HG03095 (cell line): ENCODE measurements around the gene BICD1.

Source experiments
- ATAC-seq: cut with Tn5 transposase; IDR thresholded peaks from one replicate; pipeline ENCODE4 v1.9.1; 2021; ENCODE audit warnings: moderate library complexity; ENCODE audit not compliant: unreplicated experiment

Gene BICD1

DNA sequence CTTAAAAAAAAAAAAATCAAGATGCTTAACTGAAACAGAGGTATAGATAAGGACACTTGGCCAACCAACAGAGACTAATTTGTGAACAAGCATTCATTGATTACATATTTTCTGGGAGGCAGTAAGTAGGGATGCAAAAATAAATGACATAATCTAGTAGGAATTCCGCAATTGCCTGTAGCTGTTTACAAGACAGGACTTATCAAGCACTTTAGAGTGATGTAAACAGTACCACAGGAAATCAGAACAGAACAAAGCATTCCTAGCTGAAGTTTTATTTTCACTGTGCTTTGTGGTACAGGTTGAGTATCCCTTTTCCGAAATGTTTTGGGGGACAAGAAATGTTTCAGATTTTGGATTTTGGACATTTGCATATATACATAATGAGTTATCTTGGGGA lies 224.5 kb downstream of the BICD1 start:
- ATAC-seq, result no peak

DNA sequence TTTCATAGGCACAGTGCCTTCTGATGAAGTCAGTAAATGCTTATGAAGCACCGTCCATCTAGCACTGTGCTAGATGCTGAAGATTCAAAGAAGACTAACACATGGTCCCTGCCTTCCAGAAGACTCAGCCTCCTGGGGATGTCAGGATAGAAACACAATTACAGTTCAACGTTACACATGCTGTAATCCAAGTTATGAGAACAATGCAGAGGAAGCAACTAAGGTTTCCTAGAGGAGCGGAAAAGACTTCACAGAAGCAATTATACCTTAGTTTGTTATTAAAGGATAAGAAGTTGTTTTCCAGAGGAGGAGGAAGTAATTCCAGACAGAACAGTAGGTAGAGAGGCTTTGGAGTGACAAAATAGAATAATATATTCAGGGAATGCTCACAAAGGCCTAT lies 225.8 kb downstream of the BICD1 start:
- no peak for ATAC-seq

GRCh38 chr12:32334371-32334777 lies 227.7 kb downstream of the BICD1 start:
- peak; percentile 66 for ATAC-seq

- no peak for ATAC-seq
Measured at GRCh38 chr12:32336261-32336660, 229.6 kb downstream of the BICD1 start.

DNA sequence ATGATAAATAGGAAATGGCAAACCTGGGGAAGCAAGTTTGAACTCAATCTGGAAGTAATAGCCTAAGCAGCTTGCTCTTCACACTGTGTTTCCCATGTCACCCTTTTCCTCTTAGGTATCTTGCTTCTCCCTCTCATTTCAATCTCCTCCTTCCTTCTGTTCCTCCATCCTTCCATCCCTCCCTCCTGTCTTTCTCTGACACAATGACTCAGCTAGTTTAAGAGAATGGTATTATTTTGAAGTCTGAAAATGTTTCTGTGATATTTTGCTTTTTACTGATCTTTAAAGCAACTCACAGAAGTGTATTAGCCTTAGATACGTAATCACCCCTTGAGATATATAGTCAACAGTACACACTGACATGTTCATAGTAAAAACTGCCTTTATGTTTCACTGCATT lies 236.8 kb downstream of the BICD1 start:
- ATAC-seq, result no peak

DNA sequence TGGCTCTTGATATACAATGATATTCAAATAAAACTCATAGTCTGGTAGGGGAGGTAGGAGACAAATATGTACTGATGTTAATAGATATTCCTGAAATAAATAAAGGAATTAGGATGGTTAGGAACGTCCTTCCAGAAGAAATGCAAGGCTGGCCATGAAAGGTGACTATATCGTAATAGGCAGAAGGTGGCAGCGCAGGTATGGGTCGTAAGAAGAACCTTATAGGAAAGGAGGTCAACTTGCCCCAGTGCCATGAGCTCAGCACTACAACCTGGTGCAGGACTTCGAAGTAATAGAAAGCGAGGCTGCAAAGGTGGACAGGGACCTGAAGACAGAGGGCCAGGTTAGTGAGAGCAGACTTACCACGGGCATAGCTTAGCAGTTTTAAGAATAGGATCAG lies 237.4 kb downstream of the BICD1 start:
- no peak for ATAC-seq

DNA sequence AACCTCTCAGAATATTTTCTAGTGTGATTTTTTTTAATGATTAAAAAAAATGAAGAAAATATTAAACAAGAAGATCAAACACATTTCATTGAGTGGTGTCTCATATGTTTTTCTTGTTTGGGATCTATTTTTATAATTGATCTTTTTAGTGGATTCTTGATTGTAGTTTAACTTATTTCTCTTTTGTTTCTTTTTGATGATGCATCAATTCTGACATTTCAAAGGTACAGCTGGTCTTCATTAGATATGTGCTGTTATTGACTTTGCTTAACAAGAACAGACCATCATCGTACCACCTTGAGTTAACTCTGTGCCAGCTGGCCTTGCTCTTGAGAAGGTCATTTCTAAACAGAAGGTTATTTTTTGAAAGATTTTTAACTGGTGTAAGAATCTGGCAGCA lies 246.9 kb downstream of the BICD1 start:
- ATAC-seq, result no peak

DNA sequence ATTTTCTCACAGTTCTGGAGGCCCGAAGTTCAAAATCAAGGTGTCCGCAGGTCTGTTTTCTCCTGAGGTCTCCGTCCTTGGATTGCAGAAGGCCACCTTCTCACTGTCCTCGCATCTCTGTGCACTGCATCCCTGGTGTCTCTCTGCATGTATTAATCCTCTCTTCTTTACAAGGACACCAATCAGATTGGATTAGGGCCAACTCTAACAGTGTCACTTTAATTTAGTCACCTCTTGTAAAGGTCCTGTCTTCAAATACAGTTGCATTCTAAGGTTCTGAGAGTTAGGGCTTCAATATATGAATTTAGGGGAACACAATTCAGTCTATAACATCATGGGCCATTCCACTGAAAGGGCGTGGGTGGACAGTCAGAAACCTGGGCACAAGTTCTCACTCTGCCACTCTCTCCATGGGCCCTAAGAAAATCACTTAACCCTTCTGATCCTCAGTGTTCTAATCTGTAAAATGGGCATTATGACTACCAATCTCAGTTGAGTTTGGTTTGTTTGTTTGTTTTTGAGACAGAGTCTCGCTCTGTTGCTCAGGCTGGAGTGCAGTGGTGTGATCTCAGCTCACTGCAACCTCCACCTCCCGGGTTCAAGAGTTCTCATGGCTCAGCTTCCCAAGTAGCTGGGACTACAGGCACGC lies 251.1 kb downstream of the BICD1 start:
- ATAC-seq, result no peak

DNA sequence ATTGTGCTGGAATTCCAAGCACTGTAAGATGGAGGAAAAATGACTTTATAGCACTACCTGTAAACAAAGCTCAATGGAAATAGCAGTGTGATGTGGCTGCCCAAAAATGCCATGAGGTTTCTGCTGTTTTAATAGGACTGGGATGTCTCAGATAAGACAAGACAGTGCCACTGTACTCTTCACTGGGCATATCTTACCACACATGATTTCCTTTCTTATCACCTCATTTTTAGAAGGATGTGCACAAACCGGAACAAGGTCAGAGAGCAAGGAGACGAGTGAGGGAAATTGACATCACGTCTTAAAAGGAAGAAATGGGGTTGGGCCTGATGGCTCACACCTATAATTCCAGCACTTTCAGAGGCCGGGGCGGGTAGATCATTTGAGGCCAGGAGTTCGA lies 254.3 kb downstream of the BICD1 start:
- no peak for ATAC-seq

DNA sequence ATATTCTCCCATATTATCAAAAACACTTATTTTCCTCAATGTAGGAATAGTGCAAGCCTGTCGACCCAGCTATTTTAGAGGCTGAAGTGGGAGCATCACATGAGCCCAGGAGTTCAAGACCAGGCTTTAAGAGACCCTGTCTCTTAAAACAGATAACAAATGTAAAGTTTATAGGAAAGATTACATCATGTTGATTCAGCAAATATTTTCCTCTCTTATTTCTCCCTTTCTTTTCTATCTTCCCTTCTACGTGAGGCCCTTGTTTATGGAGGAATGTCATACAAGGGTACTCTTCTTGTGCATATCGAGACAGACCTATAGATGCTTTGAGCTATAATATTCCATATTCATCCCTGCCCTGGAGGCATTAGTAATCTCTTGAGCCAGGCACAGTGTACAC lies 256.2 kb downstream of the BICD1 start:
- no peak for ATAC-seq

- peak; percentile 59 for ATAC-seq
Measured at GRCh38 chr12:32365473-32366064, 258.9 kb downstream of the BICD1 start.

DNA sequence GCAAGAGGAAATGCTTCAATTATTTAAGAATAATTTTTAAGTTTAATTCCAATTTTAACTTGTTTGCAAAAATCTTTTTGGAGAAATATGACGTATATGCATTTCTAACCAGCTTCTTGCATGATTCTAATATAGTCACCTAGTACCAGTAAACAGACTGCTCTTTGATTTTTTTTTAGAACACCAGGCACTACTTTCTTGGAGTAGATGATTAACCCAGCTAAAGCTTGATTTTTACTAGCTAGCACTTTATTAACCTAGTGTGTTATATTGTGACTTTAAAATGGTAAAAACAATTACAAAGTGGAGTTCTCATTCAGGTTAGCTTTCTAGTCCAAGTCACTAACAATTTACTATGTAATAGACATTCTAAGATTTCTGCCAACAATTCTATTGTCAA lies 260.1 kb downstream of the BICD1 start:
- ATAC-seq, result no peak

DNA sequence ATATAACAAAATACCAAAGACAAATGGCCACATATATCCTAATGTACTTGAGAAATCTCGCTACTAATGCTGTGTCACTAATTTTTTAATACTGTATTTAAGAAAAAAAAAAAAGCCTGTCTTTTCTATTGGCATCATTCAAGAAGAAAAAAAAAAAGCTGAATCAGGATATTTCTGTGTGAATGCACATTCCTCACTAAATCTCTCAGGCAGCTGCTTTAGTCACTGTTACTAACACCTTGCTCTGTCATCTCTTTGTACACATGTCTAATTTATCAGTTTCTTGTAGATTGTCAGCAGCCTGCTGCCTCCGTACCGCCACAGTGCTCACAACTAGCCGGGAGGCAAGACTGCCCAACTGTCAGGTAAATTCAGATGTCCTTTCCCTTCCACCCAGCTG lies 260.7 kb downstream of the BICD1 start:
- ATAC-seq, result no peak

DNA sequence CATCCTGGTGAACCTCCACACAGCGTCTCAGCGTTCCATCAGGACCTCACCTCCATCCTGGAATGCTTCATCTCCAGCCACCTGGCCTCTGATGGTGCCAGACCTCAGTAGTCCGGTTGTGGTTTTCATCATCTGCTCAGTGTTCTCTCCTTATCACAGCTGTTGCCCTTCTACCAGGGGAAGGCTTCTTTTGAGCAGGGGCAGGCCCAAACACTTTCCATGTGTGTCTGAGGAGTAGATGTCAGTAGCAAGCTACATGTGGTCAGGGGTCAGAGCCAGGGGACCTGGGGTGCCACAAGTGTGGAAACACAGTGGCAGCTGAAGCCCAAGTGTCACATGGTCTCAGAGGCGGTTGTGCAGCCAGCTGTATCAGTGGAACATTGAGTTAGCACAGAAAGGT lies 262.6 kb downstream of the BICD1 start:
- no peak for ATAC-seq

GRCh38 chr12:32377344-32378055 lies 270.9 kb downstream of the BICD1 start:
- ATAC-seq, result no peak

DNA sequence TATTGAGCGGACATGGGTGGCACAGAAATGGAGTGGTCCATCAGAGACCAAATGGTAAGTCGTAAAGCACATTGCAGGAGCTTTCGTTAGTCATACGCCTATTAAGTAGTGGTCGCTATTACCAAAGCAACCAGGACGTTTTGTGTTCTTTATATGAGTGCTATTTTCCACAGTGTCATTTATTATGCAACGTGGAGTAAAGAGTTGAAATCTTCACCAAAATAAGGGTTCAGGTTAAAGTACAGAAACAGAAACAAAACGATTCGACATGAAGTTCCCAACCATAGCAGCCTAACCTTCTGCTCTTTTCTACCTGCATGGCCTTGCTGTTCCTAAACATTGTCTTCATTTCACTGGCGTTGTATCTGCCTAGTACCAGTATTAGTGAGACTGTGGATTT lies 272.6 kb downstream of the BICD1 start:
- ATAC-seq, result no peak

- ATAC-seq, result no peak
Measured at GRCh38 chr12:32379667-32380066, 273.0 kb downstream of the BICD1 start.

- no peak for ATAC-seq
Measured at GRCh38 chr12:32382226-32382625, 275.6 kb downstream of the BICD1 start.

GRCh38 chr12:32390572-32391219 lies 284.0 kb downstream of the BICD1 start:
- ATAC-seq, result no peak

DNA sequence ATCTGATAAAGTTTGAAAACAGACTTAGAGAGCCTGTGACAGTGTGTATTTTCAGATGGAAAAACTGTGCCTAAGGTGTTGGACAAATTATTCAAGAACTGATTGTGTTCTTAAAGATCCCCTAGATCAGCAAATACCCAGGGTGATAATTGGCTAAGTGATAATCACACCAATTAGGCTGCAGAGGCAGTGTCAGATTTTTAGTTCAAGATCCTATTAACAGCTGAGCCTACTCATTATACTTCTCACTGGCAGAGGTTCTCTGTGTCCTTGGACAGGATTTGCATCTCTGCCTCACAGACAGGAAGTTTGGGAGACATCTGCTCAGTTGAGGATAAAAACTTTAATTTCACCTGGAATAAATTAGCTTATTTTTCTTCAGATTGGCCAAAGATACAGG lies 288.4 kb downstream of the BICD1 start:
- ATAC-seq, result no peak

- no peak for ATAC-seq
Measured at GRCh38 chr12:32397696-32398095, 291.0 kb downstream of the BICD1 start.

DNA sequence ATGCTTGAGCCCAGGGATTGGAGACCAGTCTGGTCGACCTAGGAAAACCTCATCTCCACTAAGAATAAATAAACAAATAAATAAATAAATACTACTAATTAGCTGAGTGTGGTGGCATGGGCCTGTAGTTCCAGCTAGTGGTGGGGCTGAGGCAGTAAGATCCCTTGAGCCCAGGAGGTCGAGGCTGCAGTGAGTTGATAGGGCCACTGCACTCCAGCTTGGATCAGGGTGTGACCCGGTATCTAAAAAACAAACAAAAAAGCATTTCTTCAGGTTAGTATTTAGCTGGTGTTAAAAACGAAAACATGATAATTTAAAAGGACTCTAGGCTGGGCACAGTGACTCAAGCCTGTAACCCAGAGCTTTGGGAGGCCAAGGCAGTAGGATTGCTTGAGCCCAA lies 291.5 kb downstream of the BICD1 start:
- no peak for ATAC-seq
